MG63 (cell line): ENCODE measurements around the gene MUC2. TPM values are rescaled to one million over a fixed set of nuclear protein-coding genes. Genes with fewer than 3 reads are reported as not detected.

Experiments used
- DNase-seq: peaks from one replicate; pipeline ENCODE4 v3.0.0-alpha.2; 2020
- H3K27me3 ChIP-seq: fragments of 250-450 bp; sonication (Bioruptor Pico); 2 replicates; pipeline ENCODE4 v1.5.1; 2020; ENCODE audit warnings: mild to moderate bottlenecking, moderate library complexity
- H3K36me3 ChIP-seq: fragments of 250-450 bp; sonication (Bioruptor Pico); 2 replicates; pipeline ENCODE4 v1.5.1; 2020; ENCODE audit warnings: mild to moderate bottlenecking, moderate library complexity
- H3K4me3 ChIP-seq: fragments of 250-450 bp; sonication (Bioruptor Pico); 2 replicates; pipeline ENCODE4 v1.5.1; 2020; ENCODE audit warnings: mild to moderate bottlenecking, moderate library complexity
- H3K9me3 ChIP-seq: fragments of 250-450 bp; sonication (Bioruptor Pico); 2 replicates; pipeline ENCODE4 v1.5.1; 2020; ENCODE audit warnings: mild to moderate bottlenecking, moderate library complexity
- total RNA-seq: library from RNA; depleted of rRNA; stranded (reverse); fragments of >200 nt; shearing (Covaris generic); gene quantifications from 2 replicates; pipeline ENCODE4 v1.2.3, GENCODE V29; 2014; ENCODE audit warnings: low replicate concordance

MUC2 gene
- total RNA-seq, 1 experiment from 2014 or later = not detected

DNA sequence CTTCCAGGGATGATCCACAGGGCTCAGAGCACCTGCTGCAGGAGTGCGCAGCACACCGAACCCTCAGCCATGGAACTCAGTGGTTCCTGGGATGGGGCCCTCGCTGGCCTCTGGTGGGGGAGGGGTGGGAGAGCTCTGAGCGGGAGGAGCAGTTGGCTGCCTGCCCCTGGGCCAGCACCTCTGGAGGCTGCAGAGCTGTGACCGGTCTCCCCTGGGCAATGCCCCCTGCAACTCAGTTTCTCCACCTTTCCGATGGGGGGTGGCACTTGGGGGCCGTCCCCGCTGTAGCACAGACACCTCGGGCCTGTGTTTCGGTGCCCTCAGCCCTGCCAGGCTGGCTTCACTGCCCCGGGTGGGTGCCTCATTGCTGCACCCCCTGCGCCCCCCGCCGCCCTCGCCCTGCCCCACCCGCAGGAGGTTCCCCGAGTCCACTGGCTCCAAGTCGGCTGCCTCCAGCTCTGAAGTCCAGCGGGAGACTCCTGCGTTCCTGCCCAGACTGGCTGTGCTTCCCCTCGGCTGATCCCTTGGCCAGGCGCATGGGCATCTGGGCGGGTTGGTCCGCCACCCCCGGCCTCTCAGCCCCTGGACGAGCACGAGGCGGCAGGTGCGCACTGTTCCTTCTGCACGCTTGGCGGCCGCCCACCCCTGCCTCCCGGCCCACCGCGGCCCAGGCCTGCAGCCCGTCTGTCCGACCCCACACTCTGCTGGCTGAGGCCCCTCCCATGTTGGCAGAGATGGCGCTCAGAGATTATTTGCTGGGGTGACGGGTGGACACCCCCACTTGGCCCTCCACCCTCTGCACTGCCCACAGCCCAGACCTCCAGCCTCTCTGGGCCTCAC lies 40.0 kb upstream of the MUC2 start:
- Histone ChIP-seq H3K36me3 (no peaks in the 10 kb centered on the region), H3K9me3 (no peaks in the 10 kb centered on the region), H3K27me3 (no peaks in the 10 kb centered on the region), H3K4me3 (no peak overlapping the region)
- no peak for DNase-seq

DNA sequence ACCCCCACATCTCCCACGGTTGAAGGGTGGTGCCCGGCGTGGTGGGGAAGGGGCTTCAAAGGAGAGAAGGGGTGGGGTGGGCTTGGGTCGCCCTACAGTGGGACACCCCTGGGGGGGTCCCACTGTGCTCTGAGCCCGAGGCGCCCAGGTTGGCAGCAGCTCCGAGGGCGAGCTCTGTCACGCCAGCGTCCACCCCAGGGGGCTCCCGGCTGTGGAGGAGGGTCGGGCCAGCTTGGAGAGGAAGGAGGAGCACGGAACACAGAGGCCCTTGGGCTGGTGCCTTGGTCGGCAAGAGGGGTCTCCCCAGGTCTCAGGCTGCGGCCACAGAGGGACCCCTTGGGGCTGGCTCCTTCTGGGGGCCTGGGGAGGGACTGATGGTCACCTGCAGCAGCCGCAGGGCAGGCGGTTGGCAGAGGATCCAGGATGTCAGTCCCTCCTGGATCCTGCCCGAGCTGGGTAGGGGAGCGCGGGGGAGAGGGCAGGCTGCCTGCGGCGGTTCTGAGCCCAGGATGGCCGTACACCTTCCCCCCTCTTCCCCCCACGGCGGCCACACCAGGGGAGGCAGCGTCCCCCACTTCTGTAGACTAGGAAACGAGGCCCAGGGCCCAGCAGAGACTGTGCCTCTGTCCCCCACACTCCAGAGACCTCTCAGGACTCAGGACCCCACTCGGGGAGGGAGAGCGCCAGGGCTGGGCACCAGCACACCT lies 38.9 kb upstream of the MUC2 start:
- DNase-seq = no peak
- H3K36me3 ChIP-seq = no peaks in the 10 kb centered on the region
- no peak overlapping the region for H3K4me3 ChIP-seq
- no peaks in the 10 kb centered on the region for H3K9me3 ChIP-seq
- H3K27me3 ChIP-seq = no peaks in the 10 kb centered on the region

DNA sequence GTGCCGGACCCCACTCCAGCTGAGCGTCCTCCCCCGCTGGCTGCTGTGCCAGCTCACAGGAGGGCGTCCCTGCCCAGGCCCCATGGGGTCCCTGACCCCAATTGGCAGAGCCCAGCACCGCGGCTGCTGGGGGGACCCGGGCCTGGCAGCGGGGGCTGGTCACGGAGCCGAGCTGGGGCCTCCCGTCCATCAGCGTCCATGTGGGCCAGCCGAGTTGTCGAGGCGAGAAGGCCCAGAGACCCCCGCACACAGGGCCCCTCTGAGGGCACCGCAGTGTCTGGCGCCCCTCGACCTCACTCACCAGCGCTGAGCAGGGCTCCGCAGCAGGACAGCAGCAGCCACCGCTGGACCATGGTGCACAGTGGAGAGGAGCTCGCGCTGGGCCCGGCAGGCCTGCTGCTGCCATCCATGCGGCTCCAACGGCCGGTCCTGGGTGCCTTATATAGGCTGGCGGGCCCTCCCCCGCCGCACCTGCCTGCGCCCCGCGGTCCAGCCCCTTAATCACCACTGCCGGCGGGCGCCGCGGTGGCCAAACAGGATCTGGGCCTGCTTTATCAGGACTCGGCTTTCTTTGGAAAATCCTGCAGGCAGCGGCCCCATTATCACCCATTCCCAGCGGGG lies 38.3 kb upstream of the MUC2 start, which contains the start of gene MUC6:
Gene MUC6, minus strand, starts transcription at position 416 of the 621 bp plus-strand sequence. Its CDS starts 63 bp downstream, at position 353.
- Histone ChIP-seq H3K27me3 (no peaks in the 10 kb centered on the region), H3K4me3 (no peak within 1 kb of the TSS), H3K36me3 (no peaks in the 10 kb centered on the region), H3K9me3 (no peaks in the 10 kb centered on the region)
- no peak for DNase-seq

- no peaks in the 10 kb centered on the region for H3K36me3 ChIP-seq
- no peak overlapping the region for H3K4me3 ChIP-seq
- no peak for DNase-seq
- H3K27me3 ChIP-seq = no peaks in the 10 kb centered on the region
- no peaks in the 10 kb centered on the region for H3K9me3 ChIP-seq
Measured at GRCh38 chr11:1036931-1037330, 37.7 kb upstream of the MUC2 start.

DNA sequence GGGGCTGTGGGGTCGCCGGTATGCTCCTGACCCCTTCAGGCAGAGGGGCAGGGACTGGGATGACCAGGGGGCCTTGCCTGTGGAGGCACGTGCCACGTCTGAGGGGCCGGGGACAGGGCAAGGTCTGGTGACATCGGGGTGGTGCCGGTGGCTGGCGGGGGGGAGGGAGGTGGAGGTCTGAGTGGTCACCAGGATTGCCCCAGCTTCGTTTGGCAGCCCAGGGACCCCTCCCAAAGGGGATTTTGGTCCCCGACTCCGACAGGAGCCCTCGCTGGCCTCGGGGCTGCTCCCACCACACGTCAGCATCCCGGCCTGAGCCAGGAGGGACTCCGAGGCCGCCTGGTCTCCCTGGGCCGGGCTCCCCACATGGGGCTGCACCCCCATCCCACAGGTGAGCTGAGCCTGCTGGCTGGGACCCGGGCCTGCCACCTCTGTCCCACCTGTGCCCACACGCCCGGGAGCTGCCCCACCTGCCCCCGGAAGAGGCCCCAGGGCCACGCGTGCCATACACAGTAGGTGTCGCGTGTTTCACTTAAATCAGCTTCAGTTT lies 37.1 kb upstream of the MUC2 start:
- H3K9me3 ChIP-seq = no peaks in the 10 kb centered on the region
- H3K36me3 ChIP-seq = no peaks in the 10 kb centered on the region
- no peak for DNase-seq
- H3K4me3 ChIP-seq = no peak overlapping the region
- no peaks in the 10 kb centered on the region for H3K27me3 ChIP-seq

DNA sequence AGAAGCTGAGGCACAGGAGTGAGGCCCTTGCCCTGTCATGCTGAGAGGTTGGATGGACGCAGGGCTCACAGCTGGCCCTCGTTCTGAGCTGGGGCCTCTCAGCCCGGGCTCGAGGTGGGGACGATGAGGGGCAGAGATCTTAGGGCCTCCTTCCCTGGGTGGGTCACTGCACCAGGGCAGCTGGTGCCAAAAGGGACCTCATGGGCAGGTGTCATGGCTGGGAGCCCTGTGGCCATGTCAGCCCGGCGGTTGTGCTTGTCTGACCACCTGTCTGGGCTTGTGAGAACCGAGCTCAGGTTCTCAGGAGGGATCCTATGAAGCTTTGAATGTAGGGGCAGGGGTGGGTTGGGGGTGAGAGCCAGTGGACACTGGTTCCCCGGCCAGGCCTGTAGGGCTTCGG lies 36.3 kb upstream of the MUC2 start:
- no peaks in the 10 kb centered on the region for H3K36me3 ChIP-seq
- no peak overlapping the region for H3K4me3 ChIP-seq
- no peak for DNase-seq
- H3K27me3 ChIP-seq = no peaks in the 10 kb centered on the region
- no peaks in the 10 kb centered on the region for H3K9me3 ChIP-seq

- Histone ChIP-seq H3K27me3 (no peaks in the 10 kb centered on the region), H3K36me3 (no peaks in the 10 kb centered on the region), H3K9me3 (no peaks in the 10 kb centered on the region), H3K4me3 (no peak overlapping the region)
- no peak for DNase-seq
Measured at GRCh38 chr11:1038921-1039320, 35.8 kb upstream of the MUC2 start.

GRCh38 chr11:1039481-1040427 lies 34.9 kb upstream of the MUC2 start:
- peak; percentile 60 for DNase-seq
- no peaks in the 10 kb centered on the region for H3K36me3 ChIP-seq
- H3K9me3 ChIP-seq = peaks cover under 1% of the 10 kb centered on the region
- H3K27me3 ChIP-seq = peaks cover 1% of the 10 kb centered on the region; the same call in 1 of the 2 replicates
- no peak overlapping the region for H3K4me3 ChIP-seq

DNA sequence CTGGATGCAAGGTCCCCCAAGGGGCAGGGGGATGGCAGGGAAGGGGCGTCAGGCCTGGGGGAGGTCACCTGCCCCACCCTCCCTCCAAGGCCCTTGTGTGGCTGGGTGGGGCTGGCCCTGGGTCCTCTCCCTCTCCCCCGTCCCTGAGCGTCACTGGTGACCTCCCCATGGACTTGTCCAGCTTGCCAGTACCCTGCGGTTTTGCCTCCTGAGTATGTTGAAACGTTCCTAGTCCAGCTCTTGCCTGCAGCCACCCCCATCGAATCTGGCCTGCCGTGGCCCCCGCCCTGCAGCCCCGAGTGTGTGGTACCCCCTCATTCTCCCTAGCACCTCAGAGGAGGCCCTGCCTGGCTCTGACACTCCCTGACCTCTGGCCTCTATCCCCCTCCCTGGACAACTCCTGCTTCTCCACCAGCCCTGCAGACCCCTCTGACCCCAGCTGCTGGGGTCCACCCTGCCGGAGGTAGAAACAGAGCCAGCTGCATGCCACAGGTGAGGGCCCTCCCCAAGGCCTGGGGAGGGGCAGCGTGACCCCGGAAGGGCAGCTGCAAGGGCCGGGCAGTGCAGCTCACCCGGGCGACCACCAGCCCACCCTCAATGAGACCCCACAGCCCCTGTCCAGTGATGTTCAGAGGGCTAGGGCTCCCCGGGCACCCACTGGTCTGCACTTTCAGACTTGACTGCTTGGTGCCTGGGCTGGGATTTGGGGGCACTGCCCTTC lies 34.1 kb upstream of the MUC2 start:
- peaks cover 5% of the 10 kb centered on the region; the same call in 1 of the 2 replicates for H3K27me3 ChIP-seq
- DNase-seq = peak; percentile 44
- H3K9me3 ChIP-seq = peaks cover 5% of the 10 kb centered on the region
- no peak overlapping the region for H3K4me3 ChIP-seq
- H3K36me3 ChIP-seq = no peaks in the 10 kb centered on the region

DNA sequence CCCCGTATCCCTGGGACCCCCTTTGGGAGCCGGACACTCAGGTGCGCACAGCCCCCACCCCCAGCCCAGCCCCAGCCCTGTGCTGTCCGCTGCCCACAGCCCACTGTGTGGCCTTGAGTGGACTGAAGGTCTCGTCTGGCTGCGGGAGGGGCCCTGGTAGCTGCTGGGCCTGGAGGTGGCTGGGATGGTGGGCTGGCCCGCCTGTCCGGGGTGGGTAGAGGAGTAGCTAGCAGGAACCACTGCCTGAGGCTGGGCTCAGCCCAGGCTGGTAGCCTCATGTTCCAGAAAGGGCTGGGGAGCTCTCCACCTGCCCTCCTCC lies 33.6 kb upstream of the MUC2 start:
- Histone ChIP-seq H3K9me3 (peaks cover 5% of the 10 kb centered on the region), H3K36me3 (no peaks in the 10 kb centered on the region), H3K4me3 (no peak overlapping the region), H3K27me3 (peaks cover 5% of the 10 kb centered on the region; the same call in 1 of the 2 replicates)
- no peak for DNase-seq

DNA sequence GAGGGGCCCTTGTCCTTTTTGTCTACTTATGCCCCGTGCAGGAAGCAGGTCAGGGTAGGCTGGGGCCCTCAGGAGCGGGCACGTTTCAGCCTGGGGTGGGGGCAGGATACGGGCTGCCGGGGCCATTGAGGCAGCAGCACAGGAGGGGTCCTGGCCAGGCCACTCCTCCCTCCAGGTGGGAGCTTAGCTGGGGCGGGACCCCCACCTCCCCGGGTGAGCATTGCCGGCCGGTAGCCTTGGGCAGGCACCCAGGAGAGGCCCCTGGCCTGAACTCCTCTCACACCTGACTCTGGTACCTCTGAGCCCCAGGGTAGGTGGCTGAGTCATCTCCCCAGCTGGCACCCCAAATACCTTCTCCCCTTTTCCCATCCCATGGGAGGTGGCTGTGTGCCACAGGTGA lies 33.2 kb upstream of the MUC2 start:
- H3K36me3 ChIP-seq = no peaks in the 10 kb centered on the region
- H3K4me3 ChIP-seq = no peak overlapping the region
- H3K27me3 ChIP-seq = peaks cover 5% of the 10 kb centered on the region; the same call in 1 of the 2 replicates
- DNase-seq = no peak
- peaks cover 5% of the 10 kb centered on the region for H3K9me3 ChIP-seq

- H3K9me3 ChIP-seq = peaks cover 5% of the 10 kb centered on the region
- DNase-seq = no peak
- no peak overlapping the region for H3K4me3 ChIP-seq
- peaks cover 6% of the 10 kb centered on the region; the same call in 1 of the 2 replicates for H3K27me3 ChIP-seq
- no peaks in the 10 kb centered on the region for H3K36me3 ChIP-seq
Measured at GRCh38 chr11:1041936-1042608, 32.6 kb upstream of the MUC2 start.

- no peak for DNase-seq
- H3K9me3 ChIP-seq = peaks cover 5% of the 10 kb centered on the region
- H3K4me3 ChIP-seq = no peak overlapping the region
- H3K27me3 ChIP-seq = peaks cover 9% of the 10 kb centered on the region; the same call in 1 of the 2 replicates
- no peaks in the 10 kb centered on the region for H3K36me3 ChIP-seq
Measured at GRCh38 chr11:1042626-1043562, 31.8 kb upstream of the MUC2 start.

- no peak overlapping the region for H3K4me3 ChIP-seq
- DNase-seq = no peak
- H3K9me3 ChIP-seq = peaks cover 5% of the 10 kb centered on the region
- peaks cover 9% of the 10 kb centered on the region; the same call in 1 of the 2 replicates for H3K27me3 ChIP-seq
- H3K36me3 ChIP-seq = no peaks in the 10 kb centered on the region
Measured at GRCh38 chr11:1043563-1044096, 31.0 kb upstream of the MUC2 start.
